HG02870 (cell line): ENCODE results near the gene UPF3A.
"Not testable (repeated sequence)": the region's sequence is repeated elsewhere in the genome, so short reads cannot be mapped to it uniquely, and the experiment has no call there.

Experiments used
- ATAC-seq: cut with Tn5 transposase; IDR thresholded peaks from one replicate; pipeline ENCODE4 v1.9.1; 2021; ENCODE audit warnings: mild to moderate bottlenecking, moderate library complexity; ENCODE audit not compliant: unreplicated experiment

UPF3A gene

DNA sequence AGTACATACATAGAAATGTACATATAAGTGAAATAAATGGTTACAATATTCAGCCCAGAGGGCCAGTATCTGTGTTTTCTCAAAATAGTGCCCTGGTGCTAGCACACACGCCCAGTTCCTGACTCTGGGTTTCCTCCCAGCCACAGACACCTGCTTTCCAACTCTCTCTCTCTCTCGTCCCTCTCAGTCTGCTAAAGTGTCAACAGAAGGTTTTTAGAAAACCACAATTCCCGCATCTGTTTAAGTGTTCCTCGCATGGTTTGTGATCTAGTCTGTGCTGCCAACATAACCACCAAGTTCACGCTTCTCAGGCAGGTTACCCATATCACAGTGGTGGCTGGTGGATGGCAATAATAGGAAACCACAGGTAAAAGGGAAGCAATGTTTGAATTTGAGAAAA is 17.8 kb upstream of the UPF3A start:
- no peak for ATAC-seq

- ATAC-seq: not testable (repeated sequence)
These were observed 17.1 kb upstream of the UPF3A start for GRCh38 chr13:114264313-114264712.

DNA sequence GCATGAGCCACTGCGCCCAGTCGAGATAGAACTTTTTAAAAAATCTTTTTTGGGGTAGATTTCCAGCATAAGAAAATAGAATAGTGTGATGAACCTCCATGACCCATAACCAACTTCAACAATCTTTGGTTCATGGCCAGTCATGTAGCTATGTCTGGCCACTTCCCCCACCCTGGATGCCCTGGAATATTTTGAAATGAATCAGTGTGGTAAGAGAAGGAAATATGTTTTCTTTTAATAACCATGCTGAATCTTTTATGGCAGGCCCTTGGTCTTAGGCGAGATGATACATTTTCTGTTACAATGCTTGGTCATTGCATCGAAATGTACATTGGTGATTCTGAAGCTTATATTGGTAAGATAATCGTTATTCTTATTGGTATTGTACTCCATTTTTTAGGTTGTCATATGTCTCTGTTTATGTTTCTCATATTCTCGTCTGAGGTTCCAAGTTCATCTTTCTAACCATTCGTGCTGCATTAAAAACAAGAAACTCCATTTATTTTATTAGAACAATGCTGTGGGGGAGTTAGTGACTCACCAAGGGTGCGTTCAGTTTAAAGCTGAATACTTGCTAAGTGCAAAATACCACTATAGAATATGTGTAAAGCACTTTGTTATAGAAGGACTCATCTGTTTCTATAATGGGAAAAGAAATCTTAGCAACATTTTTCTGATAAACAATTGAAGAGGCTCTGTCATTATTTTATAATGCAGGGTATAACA is 16.4 kb upstream of the UPF3A start:
- ATAC-seq: no peak

DNA sequence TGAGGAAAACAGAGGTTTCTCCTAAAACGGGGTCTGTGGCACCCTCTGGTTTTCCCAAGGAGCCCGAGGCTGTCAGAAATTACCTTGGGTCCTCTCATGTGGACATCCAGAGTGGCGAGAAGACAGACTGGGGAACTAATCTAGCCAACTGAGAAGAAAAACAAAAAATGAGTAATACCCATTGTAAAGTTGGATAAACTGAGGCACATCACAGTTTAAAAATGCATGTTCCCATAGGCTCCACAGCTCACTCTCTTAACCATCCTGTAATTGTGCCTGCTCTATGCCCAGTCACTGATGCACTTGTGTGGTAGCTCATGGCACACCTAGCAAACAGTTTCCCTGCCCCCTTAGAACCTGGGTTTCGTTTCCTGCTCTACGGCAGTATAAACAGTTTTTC is 15.2 kb upstream of the UPF3A start:
- no peak for ATAC-seq

DNA sequence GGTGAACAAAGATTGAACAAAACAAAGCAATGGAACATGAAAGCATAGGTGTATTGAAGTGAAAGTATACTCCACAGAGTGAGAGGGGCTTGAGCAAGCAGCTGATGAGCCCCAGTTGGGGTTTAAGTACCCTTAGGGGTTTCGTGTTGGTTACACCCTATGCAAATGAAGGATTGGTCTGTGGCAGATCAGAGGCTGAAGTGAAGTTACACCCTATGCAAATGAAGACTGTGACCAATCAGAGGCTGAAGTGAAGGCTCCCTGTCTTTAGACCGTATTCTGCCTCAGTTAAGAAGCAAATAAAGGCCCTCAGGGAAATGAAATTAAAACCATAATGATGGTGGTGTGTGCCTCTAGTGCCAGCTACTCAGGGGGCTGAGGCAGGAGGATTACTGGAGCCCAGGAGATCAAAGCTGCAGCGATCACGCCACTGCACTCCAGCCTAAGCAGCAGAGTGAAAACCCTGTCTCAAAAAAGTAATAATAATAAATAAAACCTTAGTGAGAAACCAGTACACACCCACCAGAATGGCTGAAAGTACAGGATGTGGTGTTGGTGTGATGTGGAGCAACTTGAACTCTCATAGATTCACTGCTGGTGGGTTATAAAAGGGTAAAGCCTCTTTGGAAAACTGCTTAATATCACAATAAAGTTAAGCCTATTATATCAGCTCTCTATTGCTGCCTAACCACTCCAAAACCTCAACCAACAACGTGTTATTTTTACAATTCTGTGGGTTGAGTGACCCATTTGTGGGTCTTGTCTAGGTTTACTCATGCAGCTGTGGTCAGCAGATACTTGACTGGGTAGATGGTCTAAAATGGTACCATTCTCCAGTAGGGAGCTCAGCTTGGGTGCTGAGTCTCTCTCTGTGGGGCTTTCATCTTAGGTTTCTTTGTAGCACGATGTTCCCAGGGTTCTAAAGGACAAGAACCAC is 12.8 kb upstream of the UPF3A start:
- ATAC-seq: no peak

- ATAC-seq: no peak
These were observed 12.1 kb upstream of the UPF3A start for GRCh38 chr13:114269281-114269770.

GRCh38 chr13:114272977-114273376 is 8.4 kb upstream of the UPF3A start:
- ATAC-seq: no peak

DNA sequence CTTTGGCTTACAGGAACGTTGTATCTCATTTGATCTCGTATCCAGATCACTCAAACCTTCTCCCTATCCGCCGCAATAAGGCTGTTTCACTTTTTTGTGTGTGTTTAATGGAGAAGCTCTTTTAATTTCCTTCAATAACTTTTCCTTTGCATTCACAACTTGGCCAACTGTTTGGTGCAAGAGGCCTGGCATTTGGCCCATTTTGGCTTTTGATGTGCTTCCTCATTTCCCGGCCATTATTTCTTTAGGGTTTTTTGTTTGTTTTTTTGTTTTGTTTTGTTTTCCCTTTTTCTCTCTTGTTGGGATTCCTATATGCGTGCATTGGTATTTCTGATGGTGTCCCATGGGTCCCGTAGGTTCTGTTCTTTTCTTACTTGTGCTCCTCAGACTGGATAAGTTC is 6.1 kb upstream of the UPF3A start:
- no peak for ATAC-seq

- ATAC-seq: no peak
These were observed 2.3 kb upstream of the UPF3A start for GRCh38 chr13:114279146-114279545.

DNA sequence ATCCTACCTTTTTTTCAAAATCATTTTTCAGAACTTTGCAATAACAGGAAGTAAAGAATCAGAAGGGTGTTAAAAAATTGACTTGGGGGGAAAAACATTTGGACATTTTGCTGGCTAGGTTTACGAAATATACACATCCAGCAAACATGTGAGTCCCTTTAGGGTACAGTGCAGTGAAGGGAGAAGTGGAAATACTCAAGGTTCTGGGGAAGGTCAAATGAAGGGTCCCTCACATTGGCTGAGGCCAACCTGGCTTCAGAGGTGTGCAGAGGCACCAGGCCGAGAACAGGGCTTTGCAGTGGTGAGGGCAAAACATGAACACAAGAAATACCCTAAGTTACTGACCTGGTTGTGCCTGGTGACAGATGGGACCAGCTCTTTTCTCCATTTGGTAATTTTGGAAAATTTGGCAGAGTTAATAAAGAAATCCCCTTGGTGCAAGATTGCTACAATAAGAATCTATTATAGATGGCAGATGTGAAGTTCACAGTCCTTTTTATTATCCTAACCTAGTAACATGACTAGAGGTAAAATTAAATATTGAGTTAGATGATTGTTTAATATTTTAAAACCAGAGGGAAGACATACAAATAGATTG is 1.5 kb upstream of the UPF3A start:
- ATAC-seq: no peak

GRCh38 chr13:114282041-114282670 is 755 bp downstream of the UPF3A start:
- ATAC-seq: peak; percentile 42

GRCh38 chr13:114283576-114283975 is 2.2 kb downstream of the UPF3A start:
- ATAC-seq: no peak

DNA sequence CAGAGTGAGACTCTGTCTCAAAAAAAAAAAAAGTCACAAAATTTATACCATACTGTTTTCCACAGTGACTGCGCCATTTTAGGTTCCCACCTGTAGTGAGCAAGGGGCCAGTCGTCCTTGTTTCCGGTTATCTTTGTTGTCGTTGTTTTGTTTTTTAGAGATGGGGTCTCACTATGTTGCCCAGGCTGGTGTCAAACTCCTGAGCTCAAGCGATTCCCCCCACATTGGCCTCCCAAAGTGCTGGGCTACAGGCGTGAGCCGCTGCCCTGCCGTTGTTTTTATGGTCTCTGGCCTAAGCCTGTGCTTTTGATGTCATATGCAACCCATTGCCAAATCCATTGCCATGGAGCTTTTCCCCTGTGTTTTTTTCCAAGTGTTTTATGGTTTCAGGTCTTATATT is 3.3 kb downstream of the UPF3A start:
- ATAC-seq: no peak

DNA sequence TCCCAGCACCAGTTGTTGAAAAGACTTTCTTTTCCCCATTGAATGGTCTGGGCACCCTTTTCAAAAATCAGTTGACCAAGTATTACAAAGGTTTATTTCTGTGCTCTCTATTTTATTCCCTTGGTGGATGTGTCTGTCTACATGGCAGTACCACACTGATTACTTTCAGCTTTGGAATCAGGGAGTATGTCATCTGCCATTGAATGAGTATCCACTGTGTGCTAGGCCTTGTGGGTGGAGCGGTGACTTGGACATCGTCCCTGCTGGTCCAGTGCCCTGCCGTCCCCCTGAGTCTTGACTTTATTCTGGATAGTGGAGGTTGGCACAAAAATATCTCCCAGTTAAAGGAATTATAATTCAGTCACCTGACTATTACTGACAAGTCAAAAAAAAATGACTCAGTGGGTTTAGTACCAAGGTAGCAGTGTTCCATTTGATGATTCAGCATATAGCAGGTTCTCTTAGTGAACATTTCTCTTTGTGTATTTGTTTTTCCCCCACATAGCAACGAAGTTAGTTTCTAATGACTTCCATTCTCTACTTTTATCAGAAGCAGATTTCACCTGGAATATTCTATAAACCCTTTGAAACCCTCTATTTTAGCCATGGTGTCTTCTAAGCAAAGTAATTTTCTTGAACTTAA is 3.9 kb downstream of the UPF3A start:
- ATAC-seq: no peak

- no peak for ATAC-seq
These were observed 5.4 kb downstream of the UPF3A start for GRCh38 chr13:114286808-114287207.

DNA sequence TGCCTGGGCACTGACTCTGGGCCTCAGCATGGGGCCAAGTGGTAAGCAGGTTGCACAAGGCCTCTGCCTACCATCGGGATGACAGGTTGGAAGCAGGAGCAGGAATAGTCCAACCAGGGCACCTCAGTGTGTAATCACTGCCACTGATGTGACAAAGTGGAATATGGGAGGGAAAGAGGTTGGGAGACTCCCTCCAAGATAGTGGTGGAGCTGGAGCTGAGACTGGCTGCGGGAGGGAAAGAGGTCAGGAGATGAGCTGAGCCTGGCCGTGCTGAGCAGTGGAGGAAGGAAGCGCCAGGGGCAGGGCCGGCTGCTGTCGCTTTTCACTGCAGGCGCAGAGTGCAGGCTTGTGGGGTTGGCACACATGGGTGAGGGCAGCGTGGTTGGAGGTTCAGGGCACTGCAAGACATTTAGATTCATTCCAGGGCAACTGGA is 6.8 kb downstream of the UPF3A start:
- ATAC-seq: no peak

DNA sequence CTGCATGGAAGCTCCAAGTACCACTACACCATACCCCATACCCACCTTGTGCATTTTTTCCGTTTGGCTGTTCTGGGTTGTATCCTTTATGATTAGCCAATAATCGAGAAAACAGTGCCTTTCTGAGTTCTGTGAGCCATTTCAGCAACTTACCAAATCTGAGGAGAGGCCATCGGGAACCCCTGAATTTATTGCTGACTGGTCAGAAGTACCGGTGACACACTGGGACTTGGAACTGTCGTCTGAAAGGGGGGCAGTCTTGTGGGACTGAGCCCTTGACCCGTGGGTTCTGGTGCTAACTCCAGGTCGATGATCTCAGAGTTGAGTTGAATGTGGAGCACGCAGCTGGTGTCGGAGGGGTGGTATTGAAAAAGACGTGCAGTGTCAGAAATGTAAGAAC is 15.0 kb downstream of the UPF3A start:
- ATAC-seq: no peak

DNA sequence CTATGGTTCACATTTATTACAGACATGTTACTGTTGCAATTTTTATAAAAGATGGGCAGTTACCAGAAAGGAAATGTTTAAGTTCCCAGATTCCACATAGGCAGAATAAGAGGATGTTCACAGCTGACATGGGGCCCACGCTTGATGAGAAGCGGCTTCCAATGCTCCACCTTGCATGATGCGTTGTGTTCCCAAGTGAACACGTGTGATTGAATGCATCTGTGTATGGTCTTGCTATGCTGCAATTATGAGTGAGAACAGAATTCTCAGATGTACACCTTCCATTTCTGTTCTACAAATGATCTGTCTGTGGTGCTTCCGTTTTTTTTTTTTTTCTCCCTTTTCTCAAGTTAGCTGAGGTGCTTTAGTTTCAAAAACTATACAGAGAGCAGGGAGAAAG is 15.5 kb downstream of the UPF3A start:
- ATAC-seq: peak; percentile 50

GRCh38 chr13:114298866-114299265 is 17.5 kb downstream of the UPF3A start:
- no peak for ATAC-seq

DNA sequence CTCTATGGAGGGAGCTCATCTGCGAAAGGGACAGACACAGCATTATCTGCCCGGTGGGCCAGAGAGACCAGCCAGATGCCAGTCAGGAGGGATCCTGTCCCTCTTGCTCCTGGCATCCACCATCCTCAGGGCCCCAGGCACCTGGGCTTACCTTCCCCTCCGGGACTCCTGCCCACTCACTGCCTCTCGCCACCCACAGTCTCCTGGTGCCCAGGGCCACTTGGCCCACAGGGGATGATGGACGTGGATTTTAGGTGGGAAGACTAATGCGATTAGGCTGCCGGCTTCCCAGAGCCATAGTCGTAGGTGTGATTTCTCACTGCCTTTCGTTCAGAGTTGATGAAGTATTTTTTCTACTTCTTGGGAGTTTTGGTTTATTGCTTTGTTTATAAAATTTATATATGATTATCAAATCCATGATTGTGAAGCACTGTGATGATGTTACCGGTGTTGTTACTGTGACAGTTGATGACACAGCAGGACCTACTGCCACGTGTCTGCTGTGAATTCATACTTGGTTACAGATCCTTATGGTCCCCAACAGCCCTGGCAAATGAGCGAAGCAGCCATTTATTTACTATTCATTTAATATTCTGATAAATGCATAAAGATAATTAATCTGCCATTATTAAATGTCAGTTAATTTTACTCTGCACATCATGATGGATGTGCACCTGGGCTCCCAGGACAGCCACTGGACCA is 18.4 kb downstream of the UPF3A start:
- ATAC-seq: no peak
